ENCODE results near the gene HDAC6.

The HDAC6 gene

GRCh38 chrX:48789366-48790220 is 12.3 kb upstream of the HDAC6 start:
- no peak overlapping the region for H3K4me3 ChIP-seq (ENCODE audit: low read depth, low read length)
- TF ChIP-seq CTCF (IDR thresholded peaks at IDR 0.05; ENCODE audit: control insufficient read depth, extremely low read depth, insufficient read depth): no peak
- no peak for DNase-seq (ENCODE audit: low read depth)

- TF ChIP-seq CTCF (IDR thresholded peaks at IDR 0.05; ENCODE audit: control insufficient read depth, extremely low read depth, insufficient read depth): no peak
Measured at GRCh38 chrX:48790477-48790876, 11.4 kb upstream of the HDAC6 start.

GRCh38 chrX:48791063-48791820 is 10.6 kb upstream of the HDAC6 start:
- TF ChIP-seq CTCF (IDR thresholded peaks at IDR 0.05; ENCODE audit: control insufficient read depth, extremely low read depth, insufficient read depth): no peak
- H3K4me3 ChIP-seq (ENCODE audit: low read depth, low read length): no peak overlapping the region
- no peak for DNase-seq (ENCODE audit: low read depth)

More at GRCh38 chrX:48790477-48790876, 11.4 kb upstream of the HDAC6 start:
- no peak overlapping the region for H3K4me3 ChIP-seq (ENCODE audit: low read depth, low read length)
- DNase-seq (ENCODE audit: low read depth): no peak

GRCh38 chrX:48792219-48792618 is 9.6 kb upstream of the HDAC6 start:
- TF ChIP-seq CTCF (IDR thresholded peaks at IDR 0.05; ENCODE audit: control insufficient read depth, extremely low read depth, insufficient read depth): no peak
- no peak for DNase-seq (ENCODE audit: low read depth)
- H3K4me3 ChIP-seq (ENCODE audit: low read depth, low read length): no peak overlapping the region

GRCh38 chrX:48793935-48794334 is 7.9 kb upstream of the HDAC6 start:
- no peak overlapping the region for H3K4me3 ChIP-seq (ENCODE audit: low read depth, low read length)
- no peak for DNase-seq (ENCODE audit: low read depth)
- no peak for TF ChIP-seq CTCF (IDR thresholded peaks at IDR 0.05; ENCODE audit: control insufficient read depth, extremely low read depth, insufficient read depth)

GRCh38 chrX:48794340-48794910 is 7.4 kb upstream of the HDAC6 start:
- H3K4me3 ChIP-seq (ENCODE audit: low read depth, low read length): no peak overlapping the region
- no peak for DNase-seq (ENCODE audit: low read depth)
- no peak for TF ChIP-seq CTCF (IDR thresholded peaks at IDR 0.05; ENCODE audit: control insufficient read depth, extremely low read depth, insufficient read depth)

All from LNCaP clone FGC (cell line).